NCI-H1436 (cell line): ENCODE data around the gene RNASEH2A.
"Not testable (repeated sequence)": the region's sequence is repeated elsewhere in the genome, so short reads cannot be mapped to it uniquely, and the experiment has no call there.

ENCODE experiments used
- DNase-seq: peaks from one replicate; lab custom pipeline; 2025; lab: John Stamatoyannopoulos, UW

Gene RNASEH2A

GRCh38 chr19:12833738-12834565 lies 27.6 kb downstream of the RNASEH2A start:
- DNase-seq = peak; percentile 78

- no peak for DNase-seq
Observed at GRCh38 chr19:12834566-12834943, 28.2 kb downstream of the RNASEH2A start, which contains the start of gene RTBDN. Gene RTBDN, minus strand, starts transcription at chr19:12834579. Its CDS starts 4,600 bp downstream, at chr19:12829979.

GRCh38 chr19:12834976-12835757 lies 28.8 kb downstream of the RNASEH2A start:
- peak; percentile 53 for DNase-seq

- DNase-seq = no peak
Observed at GRCh38 chr19:12836529-12836863, 30.1 kb downstream of the RNASEH2A start.

- no peak for DNase-seq
Observed at GRCh38 chr19:12837225-12837624, 30.8 kb downstream of the RNASEH2A start.

GRCh38 chr19:12838182-12838885 lies 31.9 kb downstream of the RNASEH2A start, which contains the start of gene MAST1:
Gene MAST1, plus strand, starts transcription at chr19:12838515. Its CDS starts 58 bp downstream, at chr19:12838573.
- peak; percentile 50 for DNase-seq

- DNase-seq = no peak
Observed at GRCh38 chr19:12838886-12839756, 32.7 kb downstream of the RNASEH2A start.

GRCh38 chr19:12840091-12841079 lies 34.0 kb downstream of the RNASEH2A start:
- peak; percentile 76 for DNase-seq

- peak; percentile 58 for DNase-seq
Observed at GRCh38 chr19:12841094-12841493, 34.7 kb downstream of the RNASEH2A start.

GRCh38 chr19:12842511-12842910 lies 36.1 kb downstream of the RNASEH2A start:
- no peak for DNase-seq

- DNase-seq = no peak
Observed at GRCh38 chr19:12843328-12843727, 36.9 kb downstream of the RNASEH2A start.

- no peak for DNase-seq
Observed at GRCh38 chr19:12843999-12844732, 37.8 kb downstream of the RNASEH2A start.

- DNase-seq = not testable (repeated sequence)
Observed at GRCh38 chr19:12846613-12847012, 40.2 kb downstream of the RNASEH2A start.

- peak; percentile 59 for DNase-seq
Observed at GRCh38 chr19:12847159-12848139, 41.1 kb downstream of the RNASEH2A start.

GRCh38 chr19:12856653-12857052 lies 50.3 kb downstream of the RNASEH2A start:
- DNase-seq = no peak

- DNase-seq = no peak
Observed at GRCh38 chr19:12858041-12858928, 51.9 kb downstream of the RNASEH2A start.

- no peak for DNase-seq
Observed at GRCh38 chr19:12859546-12859945, 53.2 kb downstream of the RNASEH2A start.
